PC-3 (cell line): ENCODE data around the gene PSMD6. TPM values are rescaled to one million over a fixed set of nuclear protein-coding genes. Genes with fewer than 3 reads are reported as not detected.

Source experiments
- ATAC-seq: fragments of 200-7000 bp; cut with Tn5 transposase; 2 replicates; pipeline ENCODE4 v1.9.1; 2020; ENCODE audit warnings: mild to moderate bottlenecking, moderate library complexity
- BruUV-seq: library from RNA; stranded (reverse); fragments of 400-500 nt; replicated peaks from 2 replicates; lab custom pipeline; 2021; lab: Mats Ljungman, UMichigan
- CTCF ChIA-PET: fragments of 300-600 bp; sonication (Branson Sonifier 250); formaldehyde crosslinking; loops from one replicate; lab custom pipeline; 2022; ENCODE audit warnings: antibody characterized with exemption; lab: Charles Lee
- POLR2A ChIA-PET: fragments of 300-600 bp; sonication (Branson Sonifier 250); formaldehyde crosslinking; loops from one replicate; lab custom pipeline; 2022; ENCODE audit warnings: antibody characterized with exemption; ENCODE audit not compliant: unreplicated experiment; lab: Charles Lee
- DNase-seq: peaks from one replicate; pipeline ENCODE4 v3.0.0-alpha.2; 2015
- H2AFZ ChIP-seq: fragments of 300-600 bp; sonication (generic); 2 replicates; pipeline ENCODE4 v1.6.0; 2016; ENCODE audit warnings: antibody characterized with exemption, low read length
- H3F3A ChIP-seq: fragments of 300-600 bp; sonication (generic); one replicate; pipeline ENCODE4 v1.6.0; 2017; ENCODE audit warnings: antibody characterized with exemption, low read length, control low read depth, mild to moderate bottlenecking; ENCODE audit not compliant: unreplicated experiment
- H3K27ac ChIP-seq: fragments of 300-600 bp; sonication (generic); 2 replicates; pipeline ENCODE4 v1.5.1; 2016; ENCODE audit warnings: mild to moderate bottlenecking, low read length
- H3K27me3 ChIP-seq: fragments of 300-600 bp; sonication (generic); 2 replicates; pipeline ENCODE4 v1.6.1; 2016; ENCODE audit warnings: low read length, mixed read lengths
- H3K36me3 ChIP-seq: fragments of 300-600 bp; sonication (generic); 2 replicates; pipeline ENCODE4 v1.6.1; 2016; ENCODE audit warnings: low read depth, mixed run types, low read length, mixed read lengths
- H3K4me1 ChIP-seq: fragments of 300-600 bp; sonication (generic); 2 replicates; pipeline ENCODE4 v1.5.1; 2016; ENCODE audit warnings: low read length; ENCODE audit not compliant: insufficient read depth
- H3K4me2 ChIP-seq: fragments of 300-600 bp; sonication (generic); 2 replicates; pipeline ENCODE4 v1.6.0; 2016; ENCODE audit warnings: low read length
- H3K4me3 ChIP-seq: fragments of 300-600 bp; sonication (generic); 2 replicates; pipeline ENCODE4 v1.5.1; 2016; ENCODE audit warnings: mild to moderate bottlenecking, low read length, mixed read lengths
- H3K79me2 ChIP-seq: fragments of 300-600 bp; sonication (generic); 2 replicates; pipeline ENCODE4 v1.6.1; 2017; ENCODE audit warnings: low read length, mixed read lengths
- H3K9ac ChIP-seq: fragments of 300-600 bp; sonication (generic); 2 replicates; pipeline ENCODE4 v1.6.0; 2016; ENCODE audit warnings: mild to moderate bottlenecking, low read length
- H3K9me2 ChIP-seq: fragments of 300-600 bp; sonication (generic); replicated peaks from 2 replicates; pipeline ENCODE4 v1.6.1; 2016; ENCODE audit warnings: mixed run types, low read length, mixed read lengths
- H3K9me3 ChIP-seq: fragments of 300-600 bp; sonication (generic); 2 replicates; pipeline ENCODE4 v1.6.1; 2016; ENCODE audit warnings: low read length, mixed read lengths
- H4K20me1 ChIP-seq: fragments of 300-600 bp; sonication (generic); 2 replicates; pipeline ENCODE4 v1.6.1; 2016; ENCODE audit warnings: low read length, mixed read lengths
- EZH2 ChIP-seq: fragments of 300-600 bp; sonication (generic); IDR thresholded peaks from one replicate; pipeline ENCODE4 v1.6.1; 2017; ENCODE audit warnings: antibody characterized with exemption, mild to moderate bottlenecking, low read length; ENCODE audit not compliant: unreplicated experiment
- EZH2phosphoT487 ChIP-seq: fragments of 300-600 bp; sonication (generic); IDR thresholded peaks from 2 replicates; pipeline ENCODE4 v1.6.1; 2018; ENCODE audit warnings: mild to moderate bottlenecking, antibody characterized with exemption, low read length, borderline replicate concordance
- intact Hi-C: fragments of 100-400 bp; cut with micrococcal nuclease; formaldehyde crosslinking; loops from 2 replicates; pipeline ENCODE4 v1.9.0; 2023
- total RNA-seq: library from RNA; depleted of rRNA; stranded (reverse); fragments of >200 nt; gene quantifications from 2 replicates; pipeline ENCODE4 v1.2.3, GENCODE V29; 2014
- TF ChIP-seq, protein P1 (sequence below): fragments of 300-600 bp; sonication (generic); conservative IDR thresholded peaks from 2 replicates; pipeline ENCODE4 v1.5.1; 2017; ENCODE audit warnings: antibody characterized with exemption, low read depth, mild to moderate bottlenecking, low read length

Gene PSMD6
- total RNA-seq, 1 experiment from 2014 or later, result 80.7 TPM

GRCh38 chr3:64000453-64001055 lies 22.7 kb downstream of the PSMD6 start:
- Histone ChIP-seq H3K9ac (no peak overlapping the region), H2AFZ (no peak overlapping the region), H3K27ac (no peak overlapping the region), H3K27me3 (no peaks in the 10 kb centered on the region), H3K9me2 (no peaks in the 10 kb centered on the region), H3K36me3 (no peaks in the 10 kb centered on the region), H3K4me2 (no peak overlapping the region), H4K20me1 (no peaks in the 10 kb centered on the region), H3K4me1 (no peaks in the 10 kb centered on the region), H3K4me3 (no peak overlapping the region), H3K79me2 (no peaks in the 10 kb centered on the region), H3K9me3 (no peaks in the 10 kb centered on the region), H3F3A (no peaks in the 10 kb centered on the region)
- ATAC-seq (no peak), DNase-seq (no peak)
- intact Hi-C loops, result no loop called here
- CTCF ChIA-PET, result no interaction called here
- POLR2A ChIA-PET, result no interaction called here
- BruUV-seq, result no TSS peak
- TF ChIP-seq, protein P1, sequence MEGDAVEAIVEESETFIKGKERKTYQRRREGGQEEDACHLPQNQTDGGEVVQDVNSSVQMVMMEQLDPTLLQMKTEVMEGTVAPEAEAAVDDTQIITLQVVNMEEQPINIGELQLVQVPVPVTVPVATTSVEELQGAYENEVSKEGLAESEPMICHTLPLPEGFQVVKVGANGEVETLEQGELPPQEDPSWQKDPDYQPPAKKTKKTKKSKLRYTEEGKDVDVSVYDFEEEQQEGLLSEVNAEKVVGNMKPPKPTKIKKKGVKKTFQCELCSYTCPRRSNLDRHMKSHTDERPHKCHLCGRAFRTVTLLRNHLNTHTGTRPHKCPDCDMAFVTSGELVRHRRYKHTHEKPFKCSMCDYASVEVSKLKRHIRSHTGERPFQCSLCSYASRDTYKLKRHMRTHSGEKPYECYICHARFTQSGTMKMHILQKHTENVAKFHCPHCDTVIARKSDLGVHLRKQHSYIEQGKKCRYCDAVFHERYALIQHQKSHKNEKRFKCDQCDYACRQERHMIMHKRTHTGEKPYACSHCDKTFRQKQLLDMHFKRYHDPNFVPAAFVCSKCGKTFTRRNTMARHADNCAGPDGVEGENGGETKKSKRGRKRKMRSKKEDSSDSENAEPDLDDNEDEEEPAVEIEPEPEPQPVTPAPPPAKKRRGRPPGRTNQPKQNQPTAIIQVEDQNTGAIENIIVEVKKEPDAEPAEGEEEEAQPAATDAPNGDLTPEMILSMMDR, result no peak
- TF ChIP-seq EZH2phosphoT487 (no peak), EZH2 (no peak)

GRCh38 chr3:63998852-63999754 lies 24.2 kb downstream of the PSMD6 start:
- no peak for ATAC-seq
- no peak for DNase-seq
- Histone ChIP-seq H3K4me1 (no peaks in the 10 kb centered on the region), H3K9ac (no peak overlapping the region), H3K9me3 (no peaks in the 10 kb centered on the region), H3K36me3 (no peaks in the 10 kb centered on the region), H2AFZ (no peak overlapping the region), H3K4me2 (no peak overlapping the region), H3K9me2 (no peaks in the 10 kb centered on the region), H3F3A (no peaks in the 10 kb centered on the region), H3K79me2 (no peaks in the 10 kb centered on the region), H4K20me1 (no peaks in the 10 kb centered on the region), H3K4me3 (no peak overlapping the region), H3K27me3 (no peaks in the 10 kb centered on the region), H3K27ac (no peak overlapping the region)
- no TSS peak for BruUV-seq
- TF ChIP-seq EZH2, result no peak
- TF ChIP-seq, protein P1, result no peak
- no peak for TF ChIP-seq EZH2phosphoT487
- intact Hi-C loops, result no loop called here
- ChIA-PET CTCF (no interaction called here), POLR2A (no interaction called here)

DNA sequence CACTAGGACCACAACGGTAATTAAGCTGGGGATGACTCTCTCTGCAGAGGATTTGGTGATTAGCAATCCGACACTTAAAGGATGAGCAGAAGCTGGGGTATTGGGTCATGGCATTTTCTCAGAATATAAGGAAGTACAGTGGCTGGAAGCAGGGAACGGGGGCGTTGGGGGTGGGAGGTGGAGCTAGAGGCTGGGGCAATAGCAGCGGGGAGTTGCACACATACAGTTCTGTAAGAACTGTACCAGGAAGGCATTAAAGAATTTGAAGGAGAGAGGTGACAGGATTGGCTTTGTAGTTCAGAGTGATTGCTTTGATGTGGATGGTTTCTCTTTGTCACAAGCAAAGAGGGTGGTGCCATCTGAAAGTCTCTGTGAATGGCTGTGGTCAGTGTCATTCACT lies 28.2 kb downstream of the PSMD6 start:
- Histone ChIP-seq H3K9me2 (no peaks in the 10 kb centered on the region), H3K27me3 (no peaks in the 10 kb centered on the region), H3K4me1 (no peaks in the 10 kb centered on the region), H3K79me2 (no peaks in the 10 kb centered on the region), H3K4me2 (no peak overlapping the region), H4K20me1 (no peaks in the 10 kb centered on the region), H3K4me3 (no peak overlapping the region), H3F3A (no peaks in the 10 kb centered on the region), H3K9me3 (no peaks in the 10 kb centered on the region), H3K27ac (no peak overlapping the region), H3K36me3 (no peaks in the 10 kb centered on the region), H3K9ac (no peak overlapping the region), H2AFZ (no peak overlapping the region)
- ATAC-seq (no peak), DNase-seq (no peak)
- no TSS peak for BruUV-seq
- intact Hi-C loops, result no loop called here
- TF ChIP-seq EZH2, result no peak
- TF ChIP-seq, protein P1, result no peak
- ChIA-PET CTCF (no interaction called here), POLR2A (no interaction called here)
